Stimulated activated CD8-positive, alpha-beta memory T cell treated with anti-CD3 and anti-CD28 coated beads, Interleukin-4, amount 100 ng/mL, for 1 hour (primary cell): ENCODE data around the gene PCBP3.

Source experiments
- DNase-seq, 2 donors: peaks; one replicate each; pipeline ENCODE4 v3.0.0-alpha.2; 2020; ENCODE audit warnings: low read depth in 2 of 2, low spot score in 1 of 2

PCBP3 gene

DNA sequence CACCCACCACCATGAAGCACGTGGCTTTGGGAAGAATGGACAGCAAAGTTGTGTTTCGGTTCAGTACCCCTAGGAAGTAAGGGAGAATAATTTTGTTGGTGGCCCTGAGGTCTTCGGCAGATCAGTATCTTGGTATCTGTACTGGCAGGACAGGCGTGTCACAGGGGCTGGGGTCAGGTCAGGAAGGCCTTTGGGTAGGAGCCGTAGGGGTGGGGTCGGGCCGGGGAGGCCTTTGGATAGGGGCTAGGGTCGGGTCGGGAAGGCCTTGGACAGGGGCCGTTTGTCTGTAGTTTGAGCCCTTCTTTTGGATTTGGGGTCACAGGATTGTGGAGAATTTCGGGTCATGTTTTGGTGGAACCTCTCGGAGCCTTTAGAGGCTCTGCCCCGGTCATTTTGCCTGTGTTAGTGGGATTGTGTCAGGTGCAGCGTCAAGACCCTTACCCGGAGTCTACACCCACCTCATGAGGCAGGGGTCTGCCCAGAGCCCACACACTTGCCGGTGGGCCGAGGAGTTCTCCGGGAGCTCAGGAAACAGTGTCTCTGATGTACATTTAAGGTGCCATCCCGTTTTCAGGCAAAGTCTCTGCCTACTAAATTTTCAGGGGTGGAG is 262.8 kb downstream of the PCBP3 start:
- DNase-seq: no peak

GRCh38 chr21:45906859-45907258 is 263.3 kb downstream of the PCBP3 start:
- DNase-seq: no peak

DNA sequence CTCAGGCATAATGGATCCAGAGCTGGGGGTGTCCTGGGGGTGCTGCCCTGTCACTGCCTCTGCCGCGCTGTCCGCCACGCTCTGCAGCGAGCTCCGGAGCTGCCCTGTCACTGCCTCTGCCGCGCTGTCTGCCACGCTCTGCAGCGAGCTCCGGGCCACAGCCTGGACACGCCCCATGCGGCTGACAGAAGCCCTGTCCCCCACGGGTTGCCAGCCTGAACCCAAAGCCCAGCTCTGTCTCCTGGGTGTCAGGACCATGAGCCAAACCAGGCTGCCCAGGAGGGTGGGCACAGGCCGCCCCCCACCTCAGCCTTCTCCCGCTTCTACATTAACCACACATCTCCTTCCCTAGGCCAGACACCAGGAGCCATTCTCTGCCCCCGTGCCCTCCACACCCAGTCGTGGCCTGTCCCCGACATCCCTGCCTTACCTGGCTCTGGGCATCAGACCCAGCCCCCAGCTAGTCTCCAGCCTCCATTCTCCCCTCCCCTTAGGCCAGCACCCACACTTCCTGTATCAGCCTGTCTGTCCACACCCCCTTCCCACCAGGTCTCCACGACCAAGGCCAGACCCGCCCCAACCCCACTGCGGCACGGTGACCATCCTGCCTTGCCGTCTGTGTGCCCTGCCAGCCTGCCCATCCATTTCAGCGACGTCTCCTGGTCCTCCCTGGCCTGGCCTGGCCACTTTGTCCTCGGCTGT is 265.2 kb downstream of the PCBP3 start:
- DNase-seq: no peak

DNA sequence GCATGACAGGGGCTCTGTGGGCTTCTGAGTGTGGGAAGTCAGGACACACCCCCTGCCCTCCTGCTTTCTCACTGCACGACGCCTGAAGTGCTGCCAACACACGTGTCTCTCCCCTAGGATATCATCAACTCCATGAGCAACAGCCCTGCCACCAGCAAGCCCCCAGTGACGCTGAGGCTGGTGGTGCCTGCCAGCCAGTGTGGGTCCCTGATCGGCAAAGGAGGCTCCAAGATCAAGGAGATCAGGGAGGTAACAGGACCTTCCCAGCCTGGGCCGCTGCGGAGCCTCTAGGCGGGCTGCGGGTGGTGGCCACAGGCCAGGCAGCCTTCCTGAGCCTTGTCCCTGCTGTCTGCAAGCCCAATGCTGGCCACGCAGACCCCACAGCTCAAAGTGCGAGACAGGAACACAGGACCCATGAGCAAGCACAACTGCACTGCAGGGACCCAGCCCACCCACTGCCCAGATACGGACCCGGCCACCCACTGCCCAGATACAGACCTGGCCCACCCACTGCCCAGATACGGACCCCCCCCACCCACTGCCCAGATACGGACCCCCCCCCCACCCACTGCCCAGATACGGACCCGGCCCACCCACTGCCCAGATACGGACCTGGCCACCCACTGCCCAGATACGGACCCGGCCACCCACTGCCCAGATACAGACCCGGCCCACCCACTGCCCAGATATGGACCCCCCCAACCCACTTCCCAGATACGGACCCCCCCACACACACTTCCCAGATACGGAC is 265.9 kb downstream of the PCBP3 start:
- DNase-seq: no peak

- DNase-seq: no peak
Observed at GRCh38 chr21:45910155-45910547, 266.6 kb downstream of the PCBP3 start.

DNA sequence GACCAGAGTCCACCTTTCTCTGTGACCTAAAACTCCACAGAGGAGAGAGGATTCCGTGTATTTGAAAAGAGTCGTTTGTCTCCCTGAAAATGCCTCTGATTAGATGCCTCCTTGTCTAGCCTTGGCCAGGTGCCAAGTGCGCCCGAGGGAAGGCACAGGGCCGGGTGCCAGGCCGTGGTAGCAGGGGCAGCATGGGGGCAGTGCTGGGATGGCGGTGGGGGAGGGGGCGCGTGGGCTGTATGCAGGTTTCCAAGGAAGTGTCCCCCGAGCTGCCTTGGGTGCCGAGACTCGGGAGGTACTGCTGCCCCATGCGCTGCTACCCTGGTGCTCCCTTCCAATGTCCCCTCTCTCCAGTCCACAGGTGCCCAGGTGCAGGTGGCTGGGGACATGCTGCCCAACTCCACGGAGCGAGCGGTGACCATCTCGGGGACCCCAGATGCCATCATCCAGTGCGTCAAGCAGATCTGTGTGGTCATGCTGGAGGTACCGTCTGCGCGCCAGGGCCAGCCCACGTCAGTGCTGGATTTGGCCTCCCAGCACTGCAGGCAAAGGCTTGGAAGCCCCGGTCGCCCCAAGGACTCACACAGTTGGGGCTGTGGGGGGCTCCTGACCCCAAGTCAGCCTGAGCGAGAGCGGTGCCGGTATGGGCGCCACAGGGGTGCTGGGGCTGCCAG is 267.2 kb downstream of the PCBP3 start:
- no peak for DNase-seq

DNA sequence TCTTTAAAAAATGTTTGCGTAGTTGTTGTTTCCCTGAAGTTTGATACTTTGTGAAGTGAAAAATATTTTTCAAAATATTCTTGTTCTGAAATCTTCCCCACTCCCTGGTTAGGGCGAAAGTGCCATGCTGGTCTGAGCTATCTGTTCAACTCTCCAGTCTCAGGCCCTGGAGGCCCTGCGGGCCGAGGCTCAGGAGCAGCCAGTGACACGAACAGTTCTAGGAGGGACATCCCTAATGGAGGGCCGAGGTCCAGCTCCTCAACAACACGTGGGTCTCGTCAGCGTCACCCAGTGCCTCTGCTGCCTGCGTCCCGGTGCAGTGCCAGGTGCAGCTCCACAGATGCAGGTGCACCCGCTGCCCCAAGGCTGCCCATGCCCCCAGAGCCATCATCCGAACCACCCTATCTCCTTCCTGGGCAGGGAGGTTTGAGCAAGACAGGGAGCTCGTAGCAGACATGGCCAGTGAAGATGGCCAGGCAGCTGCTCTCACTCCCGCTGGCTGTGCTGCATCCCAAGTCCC is 268.3 kb downstream of the PCBP3 start:
- no peak for DNase-seq

DNA sequence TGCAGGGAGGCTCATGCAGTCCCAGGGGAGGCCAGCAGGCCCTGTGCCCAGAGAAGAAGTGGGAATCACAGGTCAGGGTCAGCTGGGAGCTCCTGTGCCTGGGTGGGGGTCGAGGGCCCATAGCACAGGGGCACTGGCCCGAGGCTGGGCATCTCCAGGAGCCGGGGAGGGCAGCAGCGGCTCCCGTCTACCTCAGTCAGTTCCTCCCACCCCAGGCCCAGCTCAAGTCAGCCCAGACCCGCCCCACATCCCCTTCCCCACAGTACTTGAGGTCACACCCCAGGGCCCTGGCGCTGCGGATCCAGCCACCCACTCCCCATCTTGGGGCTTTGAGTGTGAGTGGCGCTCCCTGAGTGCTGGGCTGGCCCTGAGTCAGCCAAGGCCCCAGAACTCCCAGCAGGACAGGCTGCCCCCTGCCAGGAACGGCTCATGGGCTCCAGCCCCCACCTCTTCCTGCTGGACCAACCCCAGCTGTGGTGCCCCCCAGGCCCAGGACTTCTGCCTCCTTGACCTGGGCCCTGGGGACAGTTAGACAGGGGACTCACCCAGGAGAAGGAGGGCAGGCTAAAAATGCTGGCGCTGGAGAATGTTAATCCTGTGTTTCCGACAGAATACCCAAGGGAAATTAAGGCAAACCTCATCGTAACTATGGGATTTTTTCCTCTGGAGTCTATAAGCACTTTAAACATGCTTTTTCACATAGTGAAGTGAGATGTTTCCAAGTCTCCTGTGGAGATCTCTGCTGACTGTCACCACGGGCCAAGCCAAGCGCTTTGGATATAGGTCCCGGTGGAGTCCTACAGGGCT is 269.3 kb downstream of the PCBP3 start:
- DNase-seq: no peak

- DNase-seq: no peak
Observed at GRCh38 chr21:45913418-45913765, 269.9 kb downstream of the PCBP3 start.

DNA sequence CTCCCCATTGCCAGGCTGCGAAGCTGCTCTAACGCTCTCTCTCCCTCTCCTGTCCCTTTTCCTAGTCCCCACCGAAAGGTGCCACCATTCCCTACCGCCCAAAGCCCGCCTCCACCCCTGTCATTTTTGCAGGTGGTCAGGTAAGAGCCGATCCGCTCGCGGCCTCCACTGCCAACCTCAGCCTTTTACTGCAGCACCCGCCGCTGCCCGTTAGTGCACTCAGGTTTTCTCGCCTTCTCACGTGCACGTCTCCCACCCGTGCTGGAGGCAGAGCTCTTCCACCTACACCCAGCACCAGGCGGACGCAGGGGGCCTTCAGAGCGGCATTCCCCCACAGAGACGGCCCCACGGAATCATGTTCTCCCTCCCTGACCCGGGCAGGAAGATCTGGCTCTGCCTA is 270.4 kb downstream of the PCBP3 start:
- DNase-seq: no peak

- DNase-seq: no peak
Observed at GRCh38 chr21:45914321-45914845, 270.9 kb downstream of the PCBP3 start.

DNA sequence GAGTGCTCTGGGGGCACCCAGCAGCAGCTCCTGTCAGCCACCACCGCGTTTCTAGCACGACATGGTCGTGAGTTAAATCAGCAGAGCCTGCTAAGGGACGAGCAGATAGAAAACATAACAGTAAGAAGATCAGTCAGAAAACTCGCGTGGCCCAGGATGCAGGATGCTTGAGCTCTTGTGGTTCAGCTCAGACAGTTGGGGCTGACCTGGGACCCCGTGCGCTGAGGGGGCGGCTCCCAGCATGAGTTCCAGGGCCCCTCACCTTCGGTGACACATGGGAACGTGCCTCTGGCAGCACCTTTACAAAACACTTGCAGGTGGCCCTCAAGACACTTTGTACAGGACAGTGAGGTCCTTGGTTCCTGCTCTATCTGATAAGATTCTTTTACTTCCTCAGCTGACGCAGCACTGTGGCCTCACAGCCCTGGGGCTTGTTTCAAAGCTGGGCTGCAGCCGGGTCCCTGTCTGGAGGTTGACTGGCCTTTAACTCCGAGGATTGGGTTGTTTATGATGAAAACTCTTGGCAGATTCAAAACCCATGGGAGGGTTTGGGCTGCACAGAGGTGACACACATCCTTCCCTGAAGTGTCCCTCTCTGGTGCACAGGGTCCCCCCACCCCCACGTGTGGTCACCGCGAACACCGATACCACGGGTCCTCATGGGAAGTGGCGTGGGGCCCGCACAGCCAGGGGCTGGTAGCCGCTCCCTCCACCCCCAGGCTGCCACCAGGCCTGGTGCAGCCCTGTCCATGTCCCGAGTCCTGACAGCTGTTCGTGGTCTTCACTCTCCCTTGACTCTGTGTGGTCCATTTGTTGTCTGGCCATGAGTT is 272.7 kb downstream of the PCBP3 start:
- no peak for DNase-seq

DNA sequence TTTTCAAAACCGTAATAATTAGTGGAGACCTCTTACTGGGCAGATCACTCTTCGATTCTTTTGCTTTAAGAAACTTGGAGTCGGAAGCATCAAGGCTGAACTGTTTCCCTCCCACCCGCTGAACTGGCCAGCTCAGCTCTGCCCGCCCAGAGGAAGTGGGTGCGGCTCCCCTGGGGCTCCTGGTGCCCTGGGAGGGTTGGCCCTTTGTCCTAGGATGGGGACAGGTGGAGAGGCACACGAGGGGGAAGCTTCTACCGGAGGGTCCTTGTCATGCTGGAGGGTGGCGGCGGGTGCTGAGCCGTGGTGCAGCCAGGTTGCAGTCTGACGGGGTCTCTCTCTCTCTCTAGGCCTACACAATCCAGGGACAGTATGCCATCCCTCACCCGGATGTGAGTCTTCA is 273.7 kb downstream of the PCBP3 start:
- DNase-seq: no peak

DNA sequence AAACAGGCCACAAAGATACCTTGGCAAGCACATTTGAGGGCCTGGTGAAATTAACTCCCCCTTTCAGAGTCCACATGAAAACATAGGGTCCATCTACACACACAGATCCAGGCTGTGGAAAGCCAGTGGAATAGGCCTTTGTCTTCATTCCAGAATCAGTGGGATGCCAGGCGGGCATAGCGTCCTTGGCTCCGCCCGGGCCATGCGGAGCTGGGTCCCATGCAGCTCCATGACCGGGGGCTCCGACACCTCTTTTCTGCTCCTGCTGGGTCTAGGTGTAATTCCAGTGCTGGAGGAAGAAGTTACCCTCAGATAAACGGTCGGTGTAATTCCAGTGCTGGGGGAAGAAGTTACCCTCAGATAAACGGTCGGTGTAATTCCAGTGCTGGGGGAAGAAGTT is 274.5 kb downstream of the PCBP3 start:
- no peak for DNase-seq

DNA sequence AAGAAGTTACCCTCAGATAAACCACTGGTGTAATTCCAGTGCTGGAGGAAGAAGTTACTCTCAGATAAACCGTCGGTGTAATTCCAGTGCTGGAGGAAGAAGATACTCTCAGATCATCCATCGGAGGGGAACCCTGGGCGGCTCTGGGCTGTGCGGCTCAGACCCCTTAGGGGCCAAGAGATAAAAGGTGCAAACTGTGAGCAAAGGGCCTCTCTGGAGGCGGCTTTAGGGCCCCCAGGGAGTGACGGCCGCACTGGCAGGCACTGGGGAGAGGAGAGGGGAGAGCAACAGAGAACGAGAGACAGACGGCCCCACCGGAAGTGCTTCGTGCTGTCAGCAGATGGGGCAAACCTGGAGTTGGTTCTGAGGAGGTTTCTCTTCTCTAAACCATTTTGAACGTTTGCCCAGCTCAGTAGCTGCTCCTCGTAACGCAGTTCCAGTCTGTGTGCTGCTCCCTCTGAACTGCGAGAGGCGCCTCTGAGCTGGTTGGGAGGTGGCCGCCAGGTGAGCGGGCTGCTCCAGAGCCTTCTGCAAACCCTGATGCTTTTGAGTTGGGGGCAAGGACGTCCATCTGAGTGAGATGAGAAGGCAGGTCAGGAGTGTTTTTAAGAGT is 275.4 kb downstream of the PCBP3 start:
- DNase-seq: no peak

DNA sequence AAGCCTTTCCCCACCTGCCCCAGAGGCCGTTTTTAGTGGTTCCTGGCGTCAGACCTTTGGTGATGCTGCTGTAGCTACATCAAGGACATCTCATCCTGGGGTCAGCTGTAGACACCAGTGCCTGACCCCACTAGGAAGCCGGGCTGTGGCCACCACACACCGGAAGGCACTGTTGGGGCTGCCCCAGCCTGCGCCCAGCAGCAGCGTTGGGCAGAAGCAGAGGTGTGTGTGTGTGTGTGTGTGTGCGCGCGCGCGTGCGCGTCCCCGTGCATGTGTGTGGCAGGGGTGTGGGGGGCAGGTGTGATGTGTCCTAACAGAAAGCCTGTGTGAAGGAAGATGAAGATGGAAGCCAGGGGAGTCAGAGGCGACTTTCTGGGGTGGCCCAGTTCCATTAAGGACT is 276.1 kb downstream of the PCBP3 start:
- no peak for DNase-seq

GRCh38 chr21:45920824-45921600 is 277.5 kb downstream of the PCBP3 start:
- DNase-seq: no peak

DNA sequence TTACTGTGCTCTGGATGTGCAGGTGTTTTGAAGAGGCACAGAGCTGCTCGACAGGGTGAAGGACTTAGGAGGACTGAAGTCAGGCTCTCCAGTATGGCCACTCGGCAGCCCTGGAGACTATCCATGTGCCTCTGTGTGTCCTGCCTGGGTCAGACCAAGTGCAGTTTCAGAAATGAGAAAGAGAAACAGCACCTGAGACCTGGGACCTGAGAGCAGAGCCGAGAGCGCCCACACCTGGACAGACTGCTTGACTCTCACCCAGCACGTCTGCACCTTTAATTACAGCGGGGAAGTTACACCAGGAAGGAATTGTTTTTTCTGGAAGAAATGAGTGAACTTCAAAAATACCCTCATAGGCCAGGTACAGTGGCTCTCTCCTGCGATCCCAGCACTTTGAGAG is 278.4 kb downstream of the PCBP3 start:
- DNase-seq: no peak

- no peak for DNase-seq
Observed at GRCh38 chr21:45922648-45923047, 279.1 kb downstream of the PCBP3 start.
